HG03571 (cell line): Measurements from ENCODE around the gene CDH4.

Experiments
- ATAC-seq: cut with Tn5 transposase; IDR thresholded peaks from one replicate; pipeline ENCODE4 v1.9.1; 2021; ENCODE audit not compliant: unreplicated experiment

CDH4 gene

GRCh38 chr20:61300709-61301108 is 48.6 kb downstream of the CDH4 start:
- ATAC-seq: no peak

- no peak for ATAC-seq
Measured at GRCh38 chr20:61301711-61302525, 49.9 kb downstream of the CDH4 start.

DNA sequence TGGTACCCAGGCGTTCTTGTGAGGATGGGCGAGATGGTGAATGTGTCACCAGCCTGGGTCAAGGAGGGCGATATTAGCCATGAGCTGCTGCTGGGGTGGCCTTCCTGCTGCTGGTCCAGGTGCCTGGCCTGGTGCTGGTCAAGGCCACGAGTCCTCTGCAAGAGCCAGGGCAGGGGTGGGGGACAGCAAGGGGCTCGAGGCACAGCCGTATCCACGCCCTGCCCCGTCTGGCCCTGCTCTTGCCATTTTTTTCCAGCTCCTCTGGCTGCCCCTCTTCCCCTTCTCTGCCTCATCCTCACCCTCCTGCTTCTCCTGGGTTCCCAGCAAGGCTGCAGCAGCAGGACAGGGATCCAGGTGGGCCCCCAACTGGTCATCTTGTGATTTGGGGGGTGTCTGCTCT is 51.2 kb downstream of the CDH4 start:
- ATAC-seq: no peak

- ATAC-seq: no peak
Measured at GRCh38 chr20:61303675-61304074, 51.6 kb downstream of the CDH4 start.

DNA sequence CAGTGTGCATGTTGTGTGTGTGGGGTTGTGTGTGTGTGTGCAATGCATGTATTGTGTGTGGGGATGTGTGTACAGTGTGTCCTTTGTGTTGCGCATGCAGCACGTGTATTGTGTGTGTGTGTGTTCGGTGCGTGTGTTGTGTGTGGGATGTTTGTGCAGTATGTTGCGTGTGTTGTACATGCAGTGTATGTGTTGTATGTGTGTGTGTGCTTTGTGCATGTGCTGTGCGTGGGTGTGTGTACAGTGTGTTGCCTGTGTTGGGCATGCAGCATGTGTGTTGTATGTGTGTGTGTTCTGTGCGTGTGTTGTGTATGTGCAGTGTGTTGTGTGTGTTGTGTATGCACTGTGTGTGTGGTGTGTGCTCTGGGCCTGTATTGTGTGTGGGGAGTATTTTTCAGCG is 52.7 kb downstream of the CDH4 start:
- no peak for ATAC-seq

GRCh38 chr20:61306937-61307475 is 54.9 kb downstream of the CDH4 start:
- ATAC-seq: no peak

DNA sequence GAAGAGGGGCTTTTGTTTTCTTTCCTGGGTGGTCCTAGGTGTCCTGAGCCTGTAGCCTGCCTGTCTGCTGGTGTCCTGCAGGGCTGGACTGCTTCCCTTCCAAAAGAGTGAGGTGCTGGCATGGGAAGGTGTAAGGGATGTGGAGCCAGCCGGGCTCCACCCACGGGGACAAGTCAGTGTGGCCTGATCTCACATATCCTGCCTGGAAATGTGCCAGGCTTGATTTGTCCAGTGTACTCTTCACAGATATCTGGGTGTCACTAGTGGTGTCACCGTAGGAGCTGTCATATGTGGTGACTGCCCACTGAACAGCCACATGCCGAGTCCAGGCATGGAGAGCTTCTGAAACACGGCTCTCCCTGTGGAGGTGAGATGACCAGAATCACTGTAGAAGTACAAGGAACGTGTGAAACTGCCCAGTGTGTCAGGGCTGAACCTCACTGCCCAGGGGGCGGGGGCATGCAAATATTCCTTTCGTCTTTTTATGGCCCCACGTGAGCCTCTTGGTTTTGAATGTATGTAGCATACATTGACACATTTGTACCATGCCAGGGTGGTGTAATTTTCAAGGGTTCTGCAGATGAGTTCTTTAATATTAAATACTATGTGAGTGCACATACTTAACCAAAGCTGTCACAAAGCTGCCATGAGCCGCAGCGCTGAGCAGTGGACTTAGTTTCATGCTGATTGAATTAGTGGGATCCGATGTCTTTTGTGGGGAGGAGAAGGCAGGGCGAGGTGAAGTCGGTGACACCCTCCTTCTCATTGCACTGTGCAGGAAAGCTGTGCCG is 55.8 kb downstream of the CDH4 start:
- ATAC-seq: no peak

DNA sequence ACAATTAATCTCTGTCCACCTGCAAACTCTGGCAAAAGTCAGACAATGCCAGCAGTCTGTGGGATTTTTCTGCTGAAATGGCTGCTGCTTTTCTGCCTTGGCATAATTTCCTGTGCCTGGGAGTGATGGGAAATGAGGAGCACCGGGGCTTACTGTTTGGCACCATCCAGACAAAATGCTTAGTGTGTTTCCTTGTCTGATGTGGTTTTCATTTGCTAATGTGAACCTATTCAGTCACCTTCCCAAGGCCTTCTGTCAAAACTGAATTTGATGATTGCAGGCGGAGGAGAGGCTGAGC is 56.4 kb downstream of the CDH4 start:
- no peak for ATAC-seq

DNA sequence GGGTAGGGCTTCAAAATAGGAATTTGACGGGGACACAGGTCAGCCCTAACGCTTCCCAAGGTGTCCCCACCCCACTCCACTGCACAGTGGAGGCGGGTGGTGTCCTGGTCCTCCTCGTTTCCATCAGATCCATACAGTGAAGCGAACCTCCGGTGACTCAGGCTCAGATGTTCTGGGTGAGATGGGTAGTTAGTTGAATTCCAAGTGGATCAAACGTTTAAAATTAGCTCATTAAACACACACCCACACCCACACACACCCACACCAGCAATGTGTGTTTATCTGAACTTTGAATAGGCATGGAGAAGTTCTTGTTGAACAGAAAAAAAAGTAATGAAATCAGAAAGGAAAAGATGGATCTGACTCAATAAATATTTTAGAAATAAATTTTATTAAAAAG is 58.9 kb downstream of the CDH4 start:
- no peak for ATAC-seq

GRCh38 chr20:61311656-61312387 is 59.8 kb downstream of the CDH4 start:
- no peak for ATAC-seq

GRCh38 chr20:61312925-61313324 is 60.9 kb downstream of the CDH4 start:
- no peak for ATAC-seq

DNA sequence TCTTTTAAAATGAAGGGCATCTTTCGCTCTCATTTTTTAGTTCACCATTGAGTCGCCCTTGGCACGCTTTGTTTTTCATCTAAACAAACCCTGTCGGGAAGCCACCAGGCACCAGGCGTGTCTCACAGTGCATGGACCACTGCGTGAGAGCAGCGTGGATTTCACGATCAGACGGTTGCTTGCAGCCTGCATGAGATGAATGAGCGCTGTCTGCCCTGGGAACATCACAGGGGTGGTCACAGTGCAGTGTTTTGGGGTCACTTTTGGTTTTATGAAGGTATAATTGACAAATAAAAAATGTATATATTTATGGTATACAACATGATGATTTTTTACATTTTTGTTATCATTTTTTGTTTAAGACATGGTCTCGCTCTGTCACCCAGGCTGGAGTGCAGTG is 61.3 kb downstream of the CDH4 start:
- ATAC-seq: no peak

DNA sequence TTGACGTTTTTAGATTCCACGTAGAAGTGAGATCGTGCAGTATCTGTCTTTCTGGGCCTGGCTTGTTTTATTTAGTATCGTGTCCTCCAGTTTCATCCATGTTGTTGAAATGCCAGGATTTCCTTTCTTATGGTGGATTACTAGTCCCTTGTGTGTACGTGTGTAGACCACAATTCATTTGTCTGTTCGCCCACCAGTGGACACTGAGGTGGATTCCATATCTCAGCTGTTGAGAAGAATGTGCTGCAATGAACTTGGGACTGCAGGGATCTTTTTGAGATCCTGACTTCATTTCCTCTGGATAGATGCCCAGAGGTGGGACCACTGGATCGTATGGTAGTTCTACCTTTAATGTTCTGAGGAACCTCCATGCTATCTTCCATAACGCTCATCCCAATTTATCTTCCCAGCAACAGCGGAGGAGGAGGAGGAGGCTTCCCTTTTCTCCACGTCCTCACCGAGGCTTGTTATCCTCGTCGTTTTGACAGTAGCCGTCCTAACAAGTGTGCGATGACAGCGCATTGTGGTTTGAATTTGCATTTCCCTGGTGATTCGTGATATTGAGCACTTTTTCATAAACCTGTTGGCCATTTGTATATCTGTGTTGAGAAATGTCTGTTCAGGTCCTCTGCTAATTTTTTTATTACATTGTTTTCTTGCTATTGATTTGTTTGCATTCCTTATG is 62.4 kb downstream of the CDH4 start:
- ATAC-seq: no peak

DNA sequence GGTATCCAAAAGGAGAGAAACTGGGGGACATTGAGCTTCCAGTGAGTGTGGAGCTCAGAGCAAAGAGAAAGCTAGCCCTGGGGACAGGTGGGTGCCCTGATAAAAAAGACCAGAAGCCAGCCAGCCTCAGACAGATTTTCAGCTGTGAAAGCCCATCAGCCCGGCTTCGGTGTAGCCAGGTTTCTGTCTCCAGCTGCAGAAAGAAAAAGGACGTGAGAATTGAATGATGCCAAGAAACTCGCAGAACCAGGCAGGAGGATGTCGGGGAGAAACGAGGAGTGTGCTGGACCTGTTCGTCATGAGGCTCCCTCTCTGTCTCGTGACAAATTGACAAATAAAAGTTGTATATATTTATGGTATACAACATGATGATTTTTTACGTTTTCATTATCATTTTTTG is 63.3 kb downstream of the CDH4 start:
- ATAC-seq: no peak

DNA sequence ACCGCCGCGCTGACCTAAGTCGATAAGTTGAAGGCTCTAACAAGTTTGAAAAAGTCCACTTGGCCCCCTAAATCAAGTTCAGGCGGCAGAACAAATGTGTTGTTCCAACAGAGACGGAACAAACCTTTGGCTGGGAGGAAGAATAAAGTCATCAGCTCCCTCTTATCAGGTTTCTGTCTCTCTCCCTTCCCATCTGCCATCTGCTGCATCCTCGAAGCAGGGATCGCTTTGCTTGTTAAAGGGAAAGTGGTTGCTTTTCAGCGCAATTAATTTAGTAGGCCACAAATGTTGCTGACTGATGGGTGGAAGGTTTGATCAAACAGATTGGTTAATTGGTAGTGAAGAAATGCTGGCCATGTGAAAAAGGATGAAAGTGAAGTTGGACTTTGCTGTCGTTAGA is 64.3 kb downstream of the CDH4 start:
- no peak for ATAC-seq

DNA sequence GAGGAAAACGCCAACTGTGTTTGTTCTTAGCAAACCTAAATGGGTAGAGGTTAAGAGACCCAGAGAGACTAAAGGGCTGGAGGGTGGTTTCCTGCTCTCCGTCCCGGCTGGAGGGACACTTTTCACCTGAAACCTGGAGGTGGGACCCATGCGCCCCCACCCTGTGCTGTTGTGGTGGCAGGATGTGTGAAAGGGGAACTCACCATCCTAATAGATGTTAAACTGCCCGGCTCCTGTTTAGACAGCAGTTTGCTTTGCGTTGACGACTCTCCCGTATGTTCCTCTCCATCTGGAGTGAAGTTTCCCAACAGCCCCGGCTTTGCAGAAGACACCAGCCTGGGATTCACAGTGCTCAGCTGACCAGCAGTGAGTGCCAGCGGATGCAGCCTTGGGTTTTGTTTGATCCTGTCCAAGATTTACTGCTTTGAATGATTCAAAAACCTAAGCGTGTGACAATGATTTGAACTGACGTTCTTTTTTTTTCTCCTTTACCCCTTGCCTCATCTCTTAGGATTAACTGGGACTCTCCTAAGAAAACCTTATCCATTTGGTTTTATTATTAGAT is 66.0 kb downstream of the CDH4 start:
- ATAC-seq: no peak

- ATAC-seq: no peak
Measured at GRCh38 chr20:61320691-61321425, 68.8 kb downstream of the CDH4 start.

DNA sequence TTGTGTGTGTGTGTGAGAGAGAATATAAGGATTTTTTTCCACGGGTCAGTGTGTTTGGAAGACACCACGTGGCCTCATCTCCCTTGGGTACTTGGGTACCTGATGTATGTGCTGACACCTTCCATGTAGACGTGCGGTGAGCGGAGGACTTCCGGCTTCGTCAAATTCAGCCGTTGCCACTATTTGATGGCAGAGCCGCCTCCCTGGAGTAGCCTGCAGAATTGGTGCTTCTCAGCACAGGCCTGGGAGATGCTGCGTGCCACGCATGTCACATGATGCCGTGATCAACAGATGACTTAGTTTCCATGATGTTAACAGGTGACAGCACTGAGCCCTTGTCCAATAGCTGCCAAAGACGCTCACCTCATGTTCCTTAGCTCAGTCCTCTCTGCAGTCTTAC is 69.4 kb downstream of the CDH4 start:
- ATAC-seq: no peak

DNA sequence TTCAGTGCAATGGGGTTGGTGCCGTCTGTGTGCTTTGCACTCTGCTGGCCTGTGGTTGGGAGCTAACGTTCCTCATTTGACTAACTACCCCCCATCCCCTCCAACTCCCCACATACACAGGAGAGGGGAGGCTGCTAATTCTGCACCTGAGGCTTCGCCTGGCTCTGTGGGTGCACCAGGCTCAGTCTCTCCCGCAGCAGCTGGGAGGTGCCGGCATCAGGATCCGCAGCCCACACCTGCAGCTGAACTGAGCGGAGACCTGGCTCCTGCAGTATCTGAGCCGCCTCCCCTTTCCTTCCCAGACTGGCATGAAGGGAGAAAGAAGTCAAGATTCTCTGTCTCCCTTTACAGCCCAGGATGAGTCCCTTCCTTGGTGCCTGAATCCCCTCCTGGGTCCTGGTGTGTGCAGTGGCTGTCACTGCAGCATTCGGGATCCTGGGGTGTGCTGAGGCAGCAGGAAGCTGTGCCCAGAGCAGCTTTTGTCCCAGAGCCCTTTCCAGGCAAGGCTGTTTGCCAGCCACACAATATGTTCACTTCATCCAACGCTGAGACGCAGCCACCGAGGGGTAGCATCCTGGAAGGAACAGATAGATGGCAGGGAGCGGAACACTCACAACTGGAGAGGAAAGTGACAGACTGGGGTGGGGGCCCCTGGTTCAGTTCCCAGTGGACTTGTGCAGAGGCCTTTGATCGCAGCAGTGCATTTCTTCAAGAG is 70.2 kb downstream of the CDH4 start:
- no peak for ATAC-seq
